Esophagus muscularis mucosa (tissue), 4 donors: ENCODE measurements around the gene FAM24A. TPM values are rescaled to one million over a fixed set of nuclear protein-coding genes. Genes with fewer than 3 reads are reported as not detected.

Source experiments
- DNase-seq: peaks from one replicate; pipeline ENCODE4 v3.0.0-alpha.2; 2017; ENCODE audit errors: extremely low spot score
- H3K27ac ChIP-seq, 4 donors: fragments of 200-600 bp; sonication (generic); replicated peaks in 1 of 4; 1 replicate in 3 of 4; 2 replicates in 1 of 4; pipeline ENCODE4 v1.5.1; 2016 to 2019; ENCODE audit warnings: mild to moderate bottlenecking in 1 of 4
- H3K27me3 ChIP-seq, 4 donors: fragments of 200-600 bp; sonication (generic); one replicate each; pipeline versions ENCODE4 v1.5.1 to v1.6.0; 2016 to 2019
- H3K36me3 ChIP-seq, 4 donors: fragments of 200-600 bp; sonication (generic); one replicate each; pipeline ENCODE4 v1.5.1; 2016 to 2019
- H3K4me1 ChIP-seq, 4 donors: fragments of 200-600 bp; sonication (generic); one replicate each; pipeline ENCODE4 v1.5.1; 2016 to 2019
- H3K4me3 ChIP-seq, 4 donors: fragments of 200-600 bp; sonication (generic); 1 replicate in 2 of 4; 2 replicates in 2 of 4; pipeline ENCODE4 v1.5.1; 2016 to 2019; ENCODE audit warnings: mild to moderate bottlenecking in 4 of 4, moderate library complexity in 1 of 4
- H3K9me3 ChIP-seq, 4 donors: fragments of 200-600 bp; sonication (generic); 1 replicate in 3 of 4; 2 replicates in 1 of 4; pipeline ENCODE4 v1.5.1; 2016 to 2019
- EP300 ChIP-seq: sonication (generic); formaldehyde crosslinking; IDR thresholded peaks from one replicate; pipeline ENCODE4 v1.6.1; 2017; ENCODE audit warnings: antibody characterized with exemption
- POLR2A ChIP-seq: fragments of 450-650 bp; IDR thresholded peaks from one replicate; pipeline ENCODE4 v1.6.1; 2017; ENCODE audit warnings: antibody characterized with exemption, moderate library complexity, mild to moderate bottlenecking, low read depth
- POLR2AphosphoS5 ChIP-seq, 2 donors: sonication (generic); formaldehyde crosslinking; IDR thresholded peaks; one replicate each; pipeline ENCODE4 v1.6.1; 2017; ENCODE audit warnings: antibody characterized with exemption in 2 of 2
- WGBS: methylation state at CpG from one replicate; pipeline ENCODE4 v1.1.5; 2018; 5-methylcytosine and 5-hydroxymethylcytosine counted together
- intact Hi-C: fragments of 100-400 bp; cut with DNase I; formaldehyde crosslinking; loops from one replicate; pipeline ENCODE4 v1.15.1; 2023
- total RNA-seq, 4 donors: library from RNA; depleted of rRNA; stranded (reverse); fragments of >200 nt; gene quantifications; one replicate each; pipeline versions ENCODE4 v1.1.0 to v1.2.1, GENCODE V29; 2016
- TF ChIP-seq, protein P1 (sequence below), 3 experiments: fragments of 200-600 bp in 2 of 3; fragments of 450-650 bp in 1 of 3; sonication (generic) in 2 of 3; IDR thresholded peaks; one replicate each; pipeline ENCODE4 v1.5.1; 2017 to 2019; ENCODE audit warnings: antibody characterized with exemption in 3 of 3, mild to moderate bottlenecking in 2 of 3, moderate library complexity in 1 of 3

FAM24A gene
- total RNA-seq, 4 donors from 2014 or later = not detected

DNA sequence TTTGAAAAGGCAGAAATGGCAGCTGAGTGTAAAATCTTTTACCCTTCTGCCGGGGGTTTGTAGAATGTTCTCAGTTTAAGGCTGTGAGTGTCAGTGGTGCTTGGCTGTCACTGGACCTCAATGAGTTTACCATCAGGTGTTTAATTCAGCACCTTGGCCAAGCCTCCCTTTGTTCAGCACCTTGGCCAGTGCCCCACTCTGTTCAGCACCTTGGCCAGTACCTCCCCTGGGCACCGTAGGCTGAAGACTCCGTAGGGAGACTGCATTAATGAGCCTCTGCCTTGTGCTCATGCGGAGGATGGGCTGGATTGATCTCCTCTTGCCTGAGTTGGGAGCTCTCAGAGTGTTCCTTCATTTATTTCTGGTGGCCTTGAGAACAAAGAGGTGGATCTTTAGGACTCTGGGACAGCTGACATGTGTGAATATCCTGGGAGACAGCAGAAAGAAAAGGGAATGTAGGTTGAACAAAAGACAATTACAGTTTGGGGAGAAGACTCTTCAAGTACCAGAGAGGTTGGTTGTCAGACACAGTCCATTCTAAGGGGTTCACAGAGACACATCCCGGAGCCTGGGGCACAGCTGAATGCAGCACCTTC lies 1.6 kb downstream of the FAM24A start:
- DNase-seq = no peak
- TF ChIP-seq EP300 = no peak
- TF ChIP-seq, protein P1, sequence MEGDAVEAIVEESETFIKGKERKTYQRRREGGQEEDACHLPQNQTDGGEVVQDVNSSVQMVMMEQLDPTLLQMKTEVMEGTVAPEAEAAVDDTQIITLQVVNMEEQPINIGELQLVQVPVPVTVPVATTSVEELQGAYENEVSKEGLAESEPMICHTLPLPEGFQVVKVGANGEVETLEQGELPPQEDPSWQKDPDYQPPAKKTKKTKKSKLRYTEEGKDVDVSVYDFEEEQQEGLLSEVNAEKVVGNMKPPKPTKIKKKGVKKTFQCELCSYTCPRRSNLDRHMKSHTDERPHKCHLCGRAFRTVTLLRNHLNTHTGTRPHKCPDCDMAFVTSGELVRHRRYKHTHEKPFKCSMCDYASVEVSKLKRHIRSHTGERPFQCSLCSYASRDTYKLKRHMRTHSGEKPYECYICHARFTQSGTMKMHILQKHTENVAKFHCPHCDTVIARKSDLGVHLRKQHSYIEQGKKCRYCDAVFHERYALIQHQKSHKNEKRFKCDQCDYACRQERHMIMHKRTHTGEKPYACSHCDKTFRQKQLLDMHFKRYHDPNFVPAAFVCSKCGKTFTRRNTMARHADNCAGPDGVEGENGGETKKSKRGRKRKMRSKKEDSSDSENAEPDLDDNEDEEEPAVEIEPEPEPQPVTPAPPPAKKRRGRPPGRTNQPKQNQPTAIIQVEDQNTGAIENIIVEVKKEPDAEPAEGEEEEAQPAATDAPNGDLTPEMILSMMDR (IDR thresholded peaks at IDR 0.05) = no peak
- no peak for TF ChIP-seq POLR2AphosphoS5 (IDR thresholded peaks at IDR 0.05)
- TF ChIP-seq POLR2A = no peak
- Histone ChIP-seq H3K4me1 (no peaks in the 10 kb centered on the region), H3K4me3 (no peak overlapping the region), H3K9me3 (no peaks in the 10 kb centered on the region), H3K27me3 (peaks cover 0 to 7% (median 0%) of the 10 kb centered on the region in 4 donors), H3K27ac (no peak overlapping the region), H3K36me3 (no peaks in the 10 kb centered on the region)
- 26% methylated on average over 5 of the region's 5 CpGs for WGBS
- intact Hi-C loops = no loop called here

DNA sequence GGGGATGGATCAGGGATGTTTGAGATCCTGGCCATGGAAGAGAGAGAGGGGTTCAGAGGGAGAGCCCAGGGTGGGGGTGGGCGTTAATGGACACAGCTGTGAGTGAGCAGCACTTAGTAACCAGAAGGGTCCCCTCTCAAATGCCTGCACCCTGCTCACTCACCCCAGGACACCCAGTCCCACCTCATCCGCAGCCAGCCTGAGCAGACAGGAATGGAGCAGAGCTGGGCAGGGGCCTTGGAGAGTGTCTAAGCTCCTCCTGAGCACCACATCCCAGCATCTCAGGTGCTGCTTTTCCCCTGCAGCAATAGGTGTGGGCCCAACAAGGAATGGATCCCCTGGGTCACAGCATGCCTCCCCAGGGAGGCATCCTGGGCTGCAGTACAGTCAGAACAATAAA lies 5.3 kb downstream of the FAM24A start:
- H3K36me3 ChIP-seq = no peaks in the 10 kb centered on the region
- 85% methylated on average over 2 of the region's 2 CpGs for WGBS
- no peak overlapping the region for H3K27ac ChIP-seq
- no peak for DNase-seq
- no peaks in the 10 kb centered on the region for H3K9me3 ChIP-seq
- H3K27me3 ChIP-seq = no peaks in the 10 kb centered on the region
- TF ChIP-seq EP300 = no peak
- no peak for TF ChIP-seq POLR2AphosphoS5 (IDR thresholded peaks at IDR 0.05)
- TF ChIP-seq, protein P1 (IDR thresholded peaks at IDR 0.05) = no peak
- TF ChIP-seq POLR2A = no peak
- H3K4me1 ChIP-seq = no peaks in the 10 kb centered on the region
- intact Hi-C loops = no loop called here
- H3K4me3 ChIP-seq = no peak overlapping the region

- no peaks in the 10 kb centered on the region for H3K4me1 ChIP-seq
- H3K4me3 ChIP-seq = no peak overlapping the region
- no peaks in the 10 kb centered on the region for H3K27me3 ChIP-seq
- H3K36me3 ChIP-seq = peaks cover 0 to 16% (median 7%) of the 10 kb centered on the region in 4 donors
- DNase-seq = no peak
- no peak overlapping the region for H3K27ac ChIP-seq
- intact Hi-C loops = no loop called here
- no peaks in the 10 kb centered on the region for H3K9me3 ChIP-seq
- TF ChIP-seq EP300 = no peak
- TF ChIP-seq, protein P1 (IDR thresholded peaks at IDR 0.05) = no peak
- TF ChIP-seq POLR2AphosphoS5 (IDR thresholded peaks at IDR 0.05) = no peak
- no peak for TF ChIP-seq POLR2A
- 96% methylated on average over 1 of the region's 1 CpG for WGBS
Observed at GRCh38 chr10:122930140-122930539, 19.7 kb downstream of the FAM24A start.

DNA sequence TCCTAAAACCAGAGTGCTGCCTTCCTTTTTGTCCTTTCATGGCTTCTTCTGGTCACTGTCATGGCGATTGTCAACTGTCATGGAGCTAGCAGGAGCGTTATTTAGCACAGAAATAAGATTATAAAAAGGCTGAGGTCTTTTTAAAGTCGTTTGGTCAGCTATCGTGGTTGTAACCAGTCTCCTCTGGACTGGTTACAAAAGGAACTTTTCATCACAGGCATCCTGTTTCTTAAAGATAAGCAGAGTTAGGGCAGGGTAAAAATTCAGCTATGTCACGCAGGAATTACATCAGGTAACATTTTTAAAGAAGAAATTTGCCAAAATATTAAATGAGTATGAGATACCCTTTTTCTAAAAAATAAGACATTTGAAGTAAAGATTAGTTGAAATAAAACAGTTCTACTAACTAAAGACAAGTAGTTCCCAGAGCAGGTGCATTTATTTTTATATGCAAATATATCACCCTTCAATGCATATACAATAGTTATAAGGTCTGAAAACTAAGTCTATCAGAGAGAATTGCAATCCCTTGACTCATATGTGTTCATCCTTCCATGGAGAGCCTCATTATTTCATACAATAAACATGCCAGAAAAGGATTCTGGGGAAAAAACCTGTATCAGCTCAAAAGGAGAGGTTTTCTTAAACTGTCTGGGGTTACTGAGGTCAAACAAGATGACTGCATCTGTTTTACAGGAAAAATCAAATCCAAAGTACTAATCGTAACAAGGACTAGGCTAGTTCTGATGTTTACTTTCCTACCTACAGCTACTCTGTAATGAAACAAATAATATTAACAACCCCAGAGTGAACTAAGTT lies 20.9 kb downstream of the FAM24A start:
- intact Hi-C loops = no loop called here
- DNase-seq = no peak
- no peak overlapping the region for H3K27ac ChIP-seq
- TF ChIP-seq POLR2AphosphoS5 (IDR thresholded peaks at IDR 0.05) = no peak
- no peak for TF ChIP-seq EP300
- TF ChIP-seq, protein P1 (IDR thresholded peaks at IDR 0.05) = no peak
- no peak for TF ChIP-seq POLR2A
- H3K9me3 ChIP-seq = no peaks in the 10 kb centered on the region
- peaks cover 0 to 16% (median 10%) of the 10 kb centered on the region in 4 donors for H3K36me3 ChIP-seq
- H3K27me3 ChIP-seq = no peaks in the 10 kb centered on the region
- H3K4me3 ChIP-seq = no peak overlapping the region
- H3K4me1 ChIP-seq = no peaks in the 10 kb centered on the region
- WGBS = 71% methylated on average over 6 of the region's 6 CpGs
